ENCODE measurements around the gene DAB2IP.

DAB2IP gene

DNA sequence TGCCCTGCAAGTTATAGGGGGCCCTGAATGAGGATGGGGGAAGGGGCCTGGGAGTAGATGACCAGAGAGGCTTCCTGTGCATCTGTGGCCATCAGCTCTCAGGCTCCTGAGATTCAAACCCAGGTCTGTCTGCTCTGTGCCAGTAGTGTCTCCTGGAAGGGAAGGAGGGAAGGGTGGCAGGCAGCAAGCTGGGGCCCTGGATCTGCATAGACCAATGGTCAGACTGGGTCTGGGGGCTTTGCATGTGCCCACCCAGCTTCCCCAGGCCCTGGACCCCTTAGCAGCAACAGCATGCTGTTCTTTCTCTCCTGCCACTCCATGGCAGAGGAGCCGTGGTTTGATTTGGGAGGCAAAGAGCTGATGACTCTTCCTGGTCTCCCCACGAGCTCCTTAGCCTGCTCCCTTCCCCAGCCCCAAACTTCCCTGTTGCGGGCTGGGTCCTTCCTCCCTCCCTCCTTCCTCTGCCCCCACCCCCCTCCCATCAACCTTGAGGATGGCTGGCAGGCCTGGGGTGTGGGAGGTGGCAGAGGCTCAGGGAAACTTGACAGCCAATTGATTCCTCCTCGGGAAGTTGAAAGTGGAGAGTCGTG lies 31.6 kb downstream of the DAB2IP start:
- Histone ChIP-seq H3K9me3 (ENCODE audit: control insufficient read depth in 1 of 2, low read length in 2 of 2) (no peaks in the 10 kb centered on the region), H3K27me3 (ENCODE audit: control insufficient read depth in 1 of 2, insufficient read depth in 2 of 2, low read length in 2 of 2) (no peaks in the 10 kb centered on the region), H3K4me3 (ENCODE audit: low read depth in 1 of 2, low read length in 2 of 2) (no peak overlapping the region), H3K27ac (ENCODE audit: low read depth, low read length) (no peak overlapping the region), H3K4me1 (ENCODE audit: control insufficient read depth in 1 of 2, insufficient read depth in 2 of 2, low read length in 2 of 2) (no peaks in the 10 kb centered on the region), H3K36me3 (ENCODE audit: control insufficient read depth in 1 of 2, insufficient read depth in 2 of 2, low read length in 2 of 2) (peaks cover 3 to 30% of the 10 kb centered on the region in 2 donors), H3K9ac (ENCODE audit: low read depth in 1 of 2, low read length in 2 of 2) (no peak overlapping the region)

GRCh38 chr9:121683652-121684051 lies 32.2 kb downstream of the DAB2IP start:
- no peak overlapping the region for H3K27ac ChIP-seq (ENCODE audit: low read depth, low read length)
- H3K36me3 ChIP-seq (ENCODE audit: control insufficient read depth in 1 of 2, insufficient read depth in 2 of 2, low read length in 2 of 2): peaks cover 3 to 30% of the 10 kb centered on the region in 2 donors
- no peaks in the 10 kb centered on the region for H3K9me3 ChIP-seq (ENCODE audit: control insufficient read depth in 1 of 2, low read length in 2 of 2)
- H3K4me1 ChIP-seq (ENCODE audit: control insufficient read depth in 1 of 2, insufficient read depth in 2 of 2, low read length in 2 of 2): no peaks in the 10 kb centered on the region
- no peak overlapping the region for H3K4me3 ChIP-seq (ENCODE audit: low read depth in 1 of 2, low read length in 2 of 2)
- no peaks in the 10 kb centered on the region for H3K27me3 ChIP-seq (ENCODE audit: control insufficient read depth in 1 of 2, insufficient read depth in 2 of 2, low read length in 2 of 2)
- H3K9ac ChIP-seq (ENCODE audit: low read depth in 1 of 2, low read length in 2 of 2): no peak overlapping the region

DNA sequence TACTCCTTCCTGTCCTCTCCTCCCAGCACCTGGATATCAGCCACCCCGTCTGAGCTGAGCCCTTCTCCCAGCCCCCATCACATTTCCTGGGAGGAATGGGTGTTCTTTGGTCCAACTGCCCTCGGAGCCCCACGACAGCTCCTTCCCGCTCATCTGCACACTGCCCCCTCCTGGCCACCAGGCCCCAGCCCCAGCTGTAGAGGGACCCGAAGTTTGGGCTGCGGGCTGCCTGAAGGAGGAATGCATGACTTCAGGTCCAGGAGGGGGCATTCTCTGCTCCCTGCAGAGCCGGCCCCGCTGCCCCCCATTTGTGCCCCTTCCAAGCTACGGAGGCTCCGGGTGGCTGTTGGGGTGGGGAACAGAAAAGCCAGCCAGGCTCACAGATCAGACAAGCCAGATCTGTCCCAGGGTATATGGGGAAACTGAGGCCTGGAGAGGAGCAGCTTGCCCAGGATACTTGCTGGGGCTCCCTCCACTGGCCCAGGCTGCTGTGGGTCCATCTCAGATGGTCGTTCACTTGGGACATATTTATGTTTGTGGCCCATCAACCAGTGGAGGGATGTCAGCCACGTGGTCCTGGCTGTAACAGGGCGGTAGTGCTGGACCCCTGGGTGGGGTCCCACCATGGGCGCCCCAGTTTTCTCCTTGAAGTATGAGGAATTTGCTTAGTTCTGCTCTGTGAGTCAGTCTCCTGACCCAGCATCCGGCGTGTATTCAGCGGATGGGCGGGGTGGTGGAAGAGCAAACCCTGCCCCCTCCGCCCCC lies 33.1 kb downstream of the DAB2IP start:
- Histone ChIP-seq H3K4me1 (ENCODE audit: control insufficient read depth in 1 of 2, insufficient read depth in 2 of 2, low read length in 2 of 2) (no peaks in the 10 kb centered on the region), H3K27me3 (ENCODE audit: control insufficient read depth in 1 of 2, insufficient read depth in 2 of 2, low read length in 2 of 2) (no peaks in the 10 kb centered on the region), H3K36me3 (ENCODE audit: control insufficient read depth in 1 of 2, insufficient read depth in 2 of 2, low read length in 2 of 2) (peaks cover 0 to 21% of the 10 kb centered on the region in 2 donors), H3K4me3 (ENCODE audit: low read depth in 1 of 2, low read length in 2 of 2) (no peak overlapping the region), H3K9ac (ENCODE audit: low read depth in 1 of 2, low read length in 2 of 2) (no peak overlapping the region), H3K9me3 (ENCODE audit: control insufficient read depth in 1 of 2, low read length in 2 of 2) (no peaks in the 10 kb centered on the region), H3K27ac (ENCODE audit: low read depth, low read length) (no peak overlapping the region)

GRCh38 chr9:121685146-121685794 lies 33.8 kb downstream of the DAB2IP start:
- no peaks in the 10 kb centered on the region for H3K9me3 ChIP-seq (ENCODE audit: control insufficient read depth in 1 of 2, low read length in 2 of 2)
- H3K4me1 ChIP-seq (ENCODE audit: control insufficient read depth in 1 of 2, insufficient read depth in 2 of 2, low read length in 2 of 2): no peaks in the 10 kb centered on the region
- no peak overlapping the region for H3K9ac ChIP-seq (ENCODE audit: low read depth in 1 of 2, low read length in 2 of 2)
- H3K27me3 ChIP-seq (ENCODE audit: control insufficient read depth in 1 of 2, insufficient read depth in 2 of 2, low read length in 2 of 2): no peaks in the 10 kb centered on the region
- peaks cover 0 to 14% of the 10 kb centered on the region in 2 donors for H3K36me3 ChIP-seq (ENCODE audit: control insufficient read depth in 1 of 2, insufficient read depth in 2 of 2, low read length in 2 of 2)
- H3K4me3 ChIP-seq (ENCODE audit: low read depth in 1 of 2, low read length in 2 of 2): no peak overlapping the region
- no peak overlapping the region for H3K27ac ChIP-seq (ENCODE audit: low read depth, low read length)

DNA sequence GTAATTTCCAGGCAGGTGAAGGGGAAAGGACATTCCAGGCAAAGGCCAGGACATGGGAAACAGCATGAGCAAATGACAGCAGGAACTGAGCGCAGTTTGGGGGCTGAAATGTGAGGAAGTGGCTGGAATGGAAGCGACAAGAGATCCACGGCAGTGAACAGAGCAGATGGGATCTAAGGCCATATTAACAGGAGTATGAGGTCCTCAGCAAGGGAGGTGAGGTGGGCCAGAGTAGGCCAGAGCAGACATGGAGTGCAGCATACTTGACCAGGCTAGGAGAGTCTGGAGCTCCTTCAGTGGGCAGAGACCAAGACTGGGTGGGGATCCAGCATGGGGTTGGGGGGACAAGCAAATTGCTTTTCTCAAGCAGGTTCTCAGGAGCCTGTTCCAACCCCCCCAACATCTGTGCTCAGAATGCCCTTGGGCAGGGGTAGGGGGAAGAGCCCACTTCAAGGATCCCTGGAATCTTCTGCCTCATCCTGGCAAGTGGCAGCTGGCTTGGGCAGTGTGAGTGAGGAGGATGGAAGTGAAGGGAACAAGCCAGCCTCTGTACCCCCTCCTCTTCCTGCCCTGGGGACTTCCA lies 34.5 kb downstream of the DAB2IP start:
- H3K27me3 ChIP-seq (ENCODE audit: control insufficient read depth in 1 of 2, insufficient read depth in 2 of 2, low read length in 2 of 2): no peaks in the 10 kb centered on the region
- no peak overlapping the region for H3K4me3 ChIP-seq (ENCODE audit: low read depth in 1 of 2, low read length in 2 of 2)
- no peak overlapping the region for H3K9ac ChIP-seq (ENCODE audit: low read depth in 1 of 2, low read length in 2 of 2)
- no peak overlapping the region for H3K27ac ChIP-seq (ENCODE audit: low read depth, low read length)
- H3K36me3 ChIP-seq (ENCODE audit: control insufficient read depth in 1 of 2, insufficient read depth in 2 of 2, low read length in 2 of 2): peaks cover 0 to 11% of the 10 kb centered on the region in 2 donors
- no peaks in the 10 kb centered on the region for H3K9me3 ChIP-seq (ENCODE audit: control insufficient read depth in 1 of 2, low read length in 2 of 2)
- no peaks in the 10 kb centered on the region for H3K4me1 ChIP-seq (ENCODE audit: control insufficient read depth in 1 of 2, insufficient read depth in 2 of 2, low read length in 2 of 2)

- H3K4me1 ChIP-seq (ENCODE audit: control insufficient read depth in 1 of 2, insufficient read depth in 2 of 2, low read length in 2 of 2): peaks cover 0 to 3% of the 10 kb centered on the region in 2 donors
- H3K36me3 ChIP-seq (ENCODE audit: control insufficient read depth in 1 of 2, insufficient read depth in 2 of 2, low read length in 2 of 2): peaks cover 0 to 3% of the 10 kb centered on the region in 2 donors
- no peak overlapping the region for H3K4me3 ChIP-seq (ENCODE audit: low read depth in 1 of 2, low read length in 2 of 2)
- H3K27ac ChIP-seq (ENCODE audit: low read depth, low read length): no peak overlapping the region
- no peaks in the 10 kb centered on the region for H3K27me3 ChIP-seq (ENCODE audit: control insufficient read depth in 1 of 2, insufficient read depth in 2 of 2, low read length in 2 of 2)
- H3K9me3 ChIP-seq (ENCODE audit: control insufficient read depth in 1 of 2, low read length in 2 of 2): no peaks in the 10 kb centered on the region
- H3K9ac ChIP-seq (ENCODE audit: low read depth in 1 of 2, low read length in 2 of 2): no peak overlapping the region
These were observed 35.6 kb downstream of the DAB2IP start for GRCh38 chr9:121686930-121687541.

- Histone ChIP-seq H3K9ac (ENCODE audit: low read depth in 1 of 2, low read length in 2 of 2) (no peak overlapping the region), H3K4me3 (ENCODE audit: low read depth in 1 of 2, low read length in 2 of 2) (no peak overlapping the region), H3K27me3 (ENCODE audit: control insufficient read depth in 1 of 2, insufficient read depth in 2 of 2, low read length in 2 of 2) (no peaks in the 10 kb centered on the region), H3K27ac (ENCODE audit: low read depth, low read length) (no peak overlapping the region), H3K9me3 (ENCODE audit: control insufficient read depth in 1 of 2, low read length in 2 of 2) (no peaks in the 10 kb centered on the region), H3K4me1 (ENCODE audit: control insufficient read depth in 1 of 2, insufficient read depth in 2 of 2, low read length in 2 of 2) (peaks cover 3 to 6% of the 10 kb centered on the region in 2 donors), H3K36me3 (ENCODE audit: control insufficient read depth in 1 of 2, insufficient read depth in 2 of 2, low read length in 2 of 2) (no peaks in the 10 kb centered on the region)
These were observed 36.8 kb downstream of the DAB2IP start for GRCh38 chr9:121688146-121688680.

DNA sequence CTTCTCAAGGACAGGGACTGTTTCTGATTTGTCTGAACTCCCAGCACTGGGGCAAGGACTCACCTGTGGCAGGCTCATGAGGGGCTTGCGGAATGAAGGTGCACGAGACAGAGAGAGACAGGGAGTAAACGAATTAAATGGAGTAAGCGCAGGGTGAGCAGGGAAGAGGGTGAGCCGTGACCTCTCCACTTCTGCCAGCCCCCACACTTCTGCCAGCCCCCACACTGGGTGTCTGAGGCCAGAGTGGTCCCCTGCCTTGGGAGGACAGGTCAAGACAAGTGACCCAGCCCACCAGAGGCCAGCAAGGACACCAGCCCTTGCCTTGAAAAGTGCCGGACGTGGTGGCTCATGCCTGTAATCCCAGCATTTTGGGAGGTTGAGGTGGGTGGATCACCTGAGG lies 37.2 kb downstream of the DAB2IP start:
- H3K27ac ChIP-seq (ENCODE audit: low read depth, low read length): no peak overlapping the region
- H3K36me3 ChIP-seq (ENCODE audit: control insufficient read depth in 1 of 2, insufficient read depth in 2 of 2, low read length in 2 of 2): no peaks in the 10 kb centered on the region
- no peaks in the 10 kb centered on the region for H3K27me3 ChIP-seq (ENCODE audit: control insufficient read depth in 1 of 2, insufficient read depth in 2 of 2, low read length in 2 of 2)
- H3K9me3 ChIP-seq (ENCODE audit: control insufficient read depth in 1 of 2, low read length in 2 of 2): no peaks in the 10 kb centered on the region
- H3K4me3 ChIP-seq (ENCODE audit: low read depth in 1 of 2, low read length in 2 of 2): no peak overlapping the region
- H3K4me1 ChIP-seq (ENCODE audit: control insufficient read depth in 1 of 2, insufficient read depth in 2 of 2, low read length in 2 of 2): peaks cover 3 to 6% of the 10 kb centered on the region in 2 donors
- H3K9ac ChIP-seq (ENCODE audit: low read depth in 1 of 2, low read length in 2 of 2): no peak overlapping the region

DNA sequence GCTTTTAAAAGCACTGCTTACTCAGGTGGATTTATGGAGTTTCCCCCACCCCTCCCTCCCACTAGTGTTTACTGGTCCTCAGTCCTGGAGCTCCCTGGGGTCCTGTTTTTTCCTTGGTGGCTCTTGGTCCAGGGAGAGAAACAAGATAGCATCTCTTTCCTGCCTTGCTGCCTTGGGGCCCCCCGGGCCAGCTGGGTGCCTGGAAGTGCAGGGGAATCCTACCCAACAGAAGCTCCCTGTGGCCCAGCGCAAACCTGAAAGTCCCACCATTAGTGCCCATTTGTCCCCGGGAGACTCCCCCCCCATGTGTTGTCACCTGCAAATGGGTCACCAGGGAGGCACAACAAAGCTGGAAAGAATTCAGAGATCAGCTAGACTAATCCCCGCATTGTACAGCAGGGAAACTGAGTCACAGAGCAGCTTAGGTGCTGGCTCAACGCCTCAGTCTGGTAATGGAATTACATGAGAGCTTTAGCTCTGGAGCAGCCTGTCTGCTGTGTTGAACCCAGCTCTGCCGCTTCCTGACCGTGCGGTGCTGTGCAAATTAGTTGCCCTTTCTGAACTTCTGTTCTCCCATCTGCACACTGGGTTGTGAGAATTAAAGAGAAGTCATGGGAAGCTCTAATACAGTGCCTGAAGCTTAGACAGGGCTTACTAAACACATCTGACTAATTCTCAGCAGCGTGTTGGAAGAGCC lies 38.2 kb downstream of the DAB2IP start:
- Histone ChIP-seq H3K9me3 (ENCODE audit: control insufficient read depth in 1 of 2, low read length in 2 of 2) (no peaks in the 10 kb centered on the region), H3K4me3 (ENCODE audit: low read depth in 1 of 2, low read length in 2 of 2) (no peak overlapping the region), H3K4me1 (ENCODE audit: control insufficient read depth in 1 of 2, insufficient read depth in 2 of 2, low read length in 2 of 2) (peaks cover 3 to 6% of the 10 kb centered on the region in 2 donors), H3K27ac (ENCODE audit: low read depth, low read length) (no peak overlapping the region), H3K27me3 (ENCODE audit: control insufficient read depth in 1 of 2, insufficient read depth in 2 of 2, low read length in 2 of 2) (no peaks in the 10 kb centered on the region), H3K9ac (ENCODE audit: low read depth in 1 of 2, low read length in 2 of 2) (no peak overlapping the region), H3K36me3 (ENCODE audit: control insufficient read depth in 1 of 2, insufficient read depth in 2 of 2, low read length in 2 of 2) (no peaks in the 10 kb centered on the region)

All from duodenal mucosa (tissue), 2 donors.